Transverse colon (tissue), 4 donors: ENCODE data around the gene LPO.

ENCODE experiments used
- CTCF ChIP-seq, 5 experiments: fragments of 200-600 bp in 3 of 5; fragments of 450-650 bp in 2 of 5; sonication (generic) in 3 of 5; IDR thresholded peaks; 1 replicate in 2 of 5; 2 replicates in 3 of 5; pipeline ENCODE4 v1.5.1; 2016 to 2017; ENCODE audit warnings: antibody characterized with exemption in 5 of 5, inconsistent platforms in 3 of 5, mild to moderate bottlenecking in 2 of 5, moderate library complexity in 1 of 5
- EP300 ChIP-seq: sonication (generic); formaldehyde crosslinking; IDR thresholded peaks from one replicate; pipeline ENCODE4 v1.6.1; 2017; ENCODE audit warnings: antibody characterized with exemption, low read depth
- POLR2AphosphoS5 ChIP-seq, 3 donors: sonication (generic); formaldehyde crosslinking; IDR thresholded peaks; one replicate each; pipeline ENCODE4 v1.6.1; 2016; ENCODE audit warnings: antibody characterized with exemption in 3 of 3

- TF ChIP-seq POLR2AphosphoS5 (IDR thresholded peaks at IDR 0.05) (no peak), CTCF (IDR thresholded peaks at IDR 0.05) (no peak), EP300 (no peak)
Measured at GRCh38 chr17:58262149-58262548, 23.8 kb downstream of the LPO start.
